Right ventricle myocardium inferior (tissue), 1 donor: Measurements from ENCODE around the gene KLRC3. TPM values are rescaled to one million over a fixed set of nuclear protein-coding genes. Genes with fewer than 3 reads are reported as not detected.
"Not testable (repeated sequence)": the region's sequence is repeated elsewhere in the genome, so short reads cannot be mapped to it uniquely, and the experiment has no call there.

ENCODE experiments used
- ATAC-seq: fragments of 200-7000 bp; cut with Tn5 transposase; one replicate; pipeline ENCODE4 v1.9.1; 2020; ENCODE audit warnings: mild to moderate bottlenecking, moderate library complexity
- DNase-seq: peaks from one replicate; pipeline ENCODE4 v3.0.0; 2021; ENCODE audit errors: missing footprints
- intact Hi-C: fragments of 100-400 bp; cut with DNase I; formaldehyde crosslinking; loops from one replicate; pipeline ENCODE4 v1.11.0; 2022
- long read RNA-seq: library from polyadenylated mRNA; unstranded; transcript quantifications from one replicate; pipeline ENCODE4 v2.0.0, GENCODE V29; 2021
- total RNA-seq: library from RNA; stranded (reverse); fragmentation: NEBNext Ultra II Directional; extraction: Animal tissue kit (Norgen Biotek cat#: 25700); gene quantifications from one replicate; pipeline ENCODE4 v1.2.1, GENCODE V29; 2021
- donor health status: DM: no; HTN: yes; CAD: no; lungs with severe emphysema.

Gene KLRC3
- not detected for total RNA-seq
- long read RNA-seq: 0 reads

- intact Hi-C loops, ATAC-seq, DNase-seq: not testable (repeated sequence)
Measured at GRCh38 chr12:10420334-10420733, at the start of gene KLRC3. KLRC3 (minus strand) TSS chr12:10420595; CDS start chr12:10420550, 45 bp downstream.

GRCh38 chr12:10469701-10470100, 49.3 kb upstream of the KLRC3 start:
- ATAC-seq (no peak), DNase-seq (no peak)
- intact Hi-C loops: no loop called here

- DNase-seq: no peak
- ATAC-seq: no peak
- intact Hi-C loops: no loop called here
Measured at GRCh38 chr12:10466311-10466710, 45.9 kb upstream of the KLRC3 start.

- ATAC-seq: no peak
- DNase-seq: no peak
- intact Hi-C loops: no loop called here
Measured at GRCh38 chr12:10457760-10458159, 37.4 kb upstream of the KLRC3 start.

GRCh38 chr12:10456856-10457255, 36.5 kb upstream of the KLRC3 start:
- ATAC-seq: no peak
- intact Hi-C loops: no loop called here
- DNase-seq: no peak

GRCh38 chr12:10455766-10456165, 35.4 kb upstream of the KLRC3 start:
- ATAC-seq: no peak

GRCh38 chr12:10454531-10454930, 34.1 kb upstream of the KLRC3 start:
- intact Hi-C loops: no loop called here
- ATAC-seq (no peak), DNase-seq (no peak)

More at GRCh38 chr12:10455766-10456165, 35.4 kb upstream of the KLRC3 start:
- DNase-seq: no peak
- intact Hi-C loops: no loop called here

GRCh38 chr12:10453156-10453555, 32.8 kb upstream of the KLRC3 start, which contains the start of gene KLRC1:
KLRC1 (minus strand) TSS chr12:10453377; CDS start chr12:10451156, 2,221 bp downstream.
- no peak for DNase-seq
- intact Hi-C loops: no loop called here
- ATAC-seq: no peak

GRCh38 chr12:10448236-10448635, 27.8 kb upstream of the KLRC3 start:
- DNase-seq: no peak
- intact Hi-C loops: no loop called here
- ATAC-seq: no peak

- DNase-seq, intact Hi-C loops, ATAC-seq: not testable (repeated sequence)
Measured at GRCh38 chr12:10446052-10446451, 25.7 kb upstream of the KLRC3 start.

GRCh38 chr12:10441144-10441543, 20.7 kb upstream of the KLRC3 start:
- ATAC-seq, intact Hi-C loops: not testable (repeated sequence)
- DNase-seq: peak; percentile 40

- DNase-seq, ATAC-seq, intact Hi-C loops: not testable (repeated sequence)
Measured at GRCh38 chr12:10439608-10440274, 19.3 kb upstream of the KLRC3 start.

GRCh38 chr12:10437601-10438000, 17.2 kb upstream of the KLRC3 start:
- ATAC-seq, DNase-seq, intact Hi-C loops: not testable (repeated sequence)

- DNase-seq, intact Hi-C loops: not testable (repeated sequence)
Measured at GRCh38 chr12:10435816-10436215, 15.4 kb upstream of the KLRC3 start, which contains the start of gene KLRC2. KLRC2 (minus strand) TSS chr12:10436010; CDS start chr12:10435986, 24 bp downstream.

GRCh38 chr12:10430623-10431022, 10.2 kb upstream of the KLRC3 start:
- DNase-seq, intact Hi-C loops, ATAC-seq: not testable (repeated sequence)

More at GRCh38 chr12:10435816-10436215, 15.4 kb upstream of the KLRC3 start, which contains the start of gene KLRC2:
- ATAC-seq: not testable (repeated sequence)

- intact Hi-C loops, DNase-seq, ATAC-seq: not testable (repeated sequence)
Measured at GRCh38 chr12:10425938-10426337, 5.5 kb upstream of the KLRC3 start.

GRCh38 chr12:10424260-10424899, 4.0 kb upstream of the KLRC3 start:
- DNase-seq, ATAC-seq, intact Hi-C loops: not testable (repeated sequence)

- intact Hi-C loops, ATAC-seq, DNase-seq: not testable (repeated sequence)
Measured at GRCh38 chr12:10422159-10422558, 1.8 kb upstream of the KLRC3 start.

GRCh38 chr12:10409392-10409791, 11.0 kb downstream of the KLRC3 start, which contains the start of gene KLRC4:
KLRC4 (minus strand) TSS chr12:10409757; CDS start chr12:10409575, 182 bp downstream.
- ATAC-seq: no peak

GRCh38 chr12:10408842-10409241, 11.6 kb downstream of the KLRC3 start:
- ATAC-seq (no peak), DNase-seq (no peak)
- intact Hi-C loops: no loop called here

More at GRCh38 chr12:10409392-10409791, 11.0 kb downstream of the KLRC3 start, which contains the start of gene KLRC4:
- intact Hi-C loops: no loop called here
- DNase-seq: no peak
